22Rv1 (cell line): Measurements from ENCODE around the gene PURB.

Source experiments
- CTCF ChIP-seq: fragments of 450-650 bp; IDR thresholded peaks from 2 replicates; pipeline ENCODE4 v1.5.1; 2017; ENCODE audit warnings: mild to moderate bottlenecking
- ZFX ChIP-seq: fragments of 450-650 bp; IDR thresholded peaks from 2 replicates; pipeline ENCODE4 v1.6.1; 2017; ENCODE audit warnings: antibody characterized with exemption, borderline replicate concordance

GRCh38 chr7:44885394-44886317 lies at the start of gene PURB:
- TF ChIP-seq CTCF: no peak
- TF ChIP-seq ZFX: no peak
